ENCODE data around the gene PSPN.

PSPN gene

GRCh38 chr19:6333439-6333838 lies 42.3 kb downstream of the PSPN start, which contains the start of gene ACER1:
ACER1 (minus strand) TSS chr19:6333612; CDS start chr19:6333551, 61 bp downstream.
- in situ Hi-C loops (cut with MboI; ENCODE audit: low sequenced_read_pairs) = no loop called here

GRCh38 chr19:6326815-6327214 lies 48.9 kb downstream of the PSPN start:
- in situ Hi-C loops (cut with MboI; ENCODE audit: low sequenced_read_pairs) = no loop called here

- in situ Hi-C loops (cut with MboI; ENCODE audit: low sequenced_read_pairs) = no loop called here
These were observed 50.1 kb downstream of the PSPN start for GRCh38 chr19:6325614-6326013.
